ENCODE measurements around the gene PGC. TPM values are rescaled to one million over a fixed set of nuclear protein-coding genes. Genes with fewer than 3 reads are reported as not detected.
A peak's percentile ranks its signal among the peaks of the same experiment; 100 is the strongest.

PGC gene
- total and polyA plus RNA-seq, 4 donors, result not detected

GRCh38 chr6:41732591-41733359, 14.4 kb downstream of the PGC start:
- 59% methylated on average over 8 of the region's 8 CpGs for WGBS (ENCODE audit: insufficient coverage)
- Histone ChIP-seq H3K27me3 (ENCODE audit: control insufficient read depth, insufficient read depth, low read length) (peaks cover 3% of the 10 kb centered on the region), H3K27ac (ENCODE audit: low read depth, low read length) (peak overlapping the region; percentile 80), H3K9me3 (ENCODE audit: control insufficient read depth, insufficient read depth, low read length) (no peaks in the 10 kb centered on the region), H3K4me1 (ENCODE audit: control insufficient read depth, insufficient read depth, low read length) (peaks cover 51% of the 10 kb centered on the region), H3K4me3 (ENCODE audit: low read depth, low read length) (peak overlapping the region; percentile 59), H3K36me3 (ENCODE audit: control insufficient read depth, insufficient read depth, low read length) (peaks cover 5% of the 10 kb centered on the region)
- DNase-seq (ENCODE audit: low read depth in 4 of 6, low spot score in 6 of 6), result no peak

GRCh38 chr6:41732149-41732548, 15.0 kb downstream of the PGC start:
- Histone ChIP-seq H3K9me3 (ENCODE audit: control insufficient read depth, insufficient read depth, low read length) (no peaks in the 10 kb centered on the region), H3K4me3 (ENCODE audit: low read depth, low read length) (no peak overlapping the region), H3K27ac (ENCODE audit: low read depth, low read length) (peak overlapping the region; percentile 80), H3K36me3 (ENCODE audit: control insufficient read depth, insufficient read depth, low read length) (peaks cover 7% of the 10 kb centered on the region), H3K4me1 (ENCODE audit: control insufficient read depth, insufficient read depth, low read length) (peaks cover 51% of the 10 kb centered on the region), H3K27me3 (ENCODE audit: control insufficient read depth, insufficient read depth, low read length) (peaks cover 3% of the 10 kb centered on the region)
- no peak for DNase-seq (ENCODE audit: low read depth in 4 of 6, low spot score in 6 of 6)

GRCh38 chr6:41731561-41732086, 15.6 kb downstream of the PGC start:
- Histone ChIP-seq H3K4me1 (ENCODE audit: control insufficient read depth, insufficient read depth, low read length) (peaks cover 47% of the 10 kb centered on the region), H3K9me3 (ENCODE audit: control insufficient read depth, insufficient read depth, low read length) (no peaks in the 10 kb centered on the region), H3K36me3 (ENCODE audit: control insufficient read depth, insufficient read depth, low read length) (peaks cover 7% of the 10 kb centered on the region), H3K27me3 (ENCODE audit: control insufficient read depth, insufficient read depth, low read length) (peaks cover 3% of the 10 kb centered on the region), H3K27ac (ENCODE audit: low read depth, low read length) (no peak overlapping the region), H3K4me3 (ENCODE audit: low read depth, low read length) (no peak overlapping the region)
- WGBS (ENCODE audit: insufficient coverage), result 84% methylated on average over 6 of the region's 7 CpGs
- DNase-seq (ENCODE audit: low read depth in 4 of 6, low spot score in 6 of 6), result no peak

- DNase-seq (ENCODE audit: low read depth in 4 of 6, low spot score in 6 of 6), result no peak
- Histone ChIP-seq H3K4me3 (ENCODE audit: low read depth, low read length) (no peak overlapping the region), H3K27me3 (ENCODE audit: control insufficient read depth, insufficient read depth, low read length) (peaks cover 3% of the 10 kb centered on the region), H3K4me1 (ENCODE audit: control insufficient read depth, insufficient read depth, low read length) (peaks cover 43% of the 10 kb centered on the region), H3K36me3 (ENCODE audit: control insufficient read depth, insufficient read depth, low read length) (peaks cover 7% of the 10 kb centered on the region), H3K27ac (ENCODE audit: low read depth, low read length) (no peak overlapping the region), H3K9me3 (ENCODE audit: control insufficient read depth, insufficient read depth, low read length) (no peaks in the 10 kb centered on the region)
- 78% methylated on average over 3 of the region's 9 CpGs for WGBS (ENCODE audit: insufficient coverage)
These were observed 16.4 kb downstream of the PGC start for GRCh38 chr6:41730531-41731436.

- WGBS (ENCODE audit: insufficient coverage), result 94% methylated on average over 7 of the region's 7 CpGs
- Histone ChIP-seq H3K4me3 (ENCODE audit: low read depth, low read length) (no peak overlapping the region), H3K4me1 (ENCODE audit: control insufficient read depth, insufficient read depth, low read length) (peaks cover 40% of the 10 kb centered on the region), H3K27ac (ENCODE audit: low read depth, low read length) (no peak overlapping the region), H3K9me3 (ENCODE audit: control insufficient read depth, insufficient read depth, low read length) (no peaks in the 10 kb centered on the region), H3K27me3 (ENCODE audit: control insufficient read depth, insufficient read depth, low read length) (peaks cover 3% of the 10 kb centered on the region), H3K36me3 (ENCODE audit: control insufficient read depth, insufficient read depth, low read length) (peaks cover 7% of the 10 kb centered on the region)
- no peak for DNase-seq (ENCODE audit: low read depth in 4 of 6, low spot score in 6 of 6)
These were observed 17.6 kb downstream of the PGC start for GRCh38 chr6:41729624-41730023.

GRCh38 chr6:41728954-41729353, 18.2 kb downstream of the PGC start:
- DNase-seq (ENCODE audit: low read depth in 4 of 6, low spot score in 6 of 6), result no peak
- Histone ChIP-seq H3K27me3 (ENCODE audit: control insufficient read depth, insufficient read depth, low read length) (peaks cover 3% of the 10 kb centered on the region), H3K4me1 (ENCODE audit: control insufficient read depth, insufficient read depth, low read length) (peaks cover 47% of the 10 kb centered on the region), H3K27ac (ENCODE audit: low read depth, low read length) (no peak overlapping the region), H3K9me3 (ENCODE audit: control insufficient read depth, insufficient read depth, low read length) (no peaks in the 10 kb centered on the region), H3K4me3 (ENCODE audit: low read depth, low read length) (no peak overlapping the region), H3K36me3 (ENCODE audit: control insufficient read depth, insufficient read depth, low read length) (peaks cover 7% of the 10 kb centered on the region)
- WGBS (ENCODE audit: insufficient coverage), result 94% methylated on average over 7 of the region's 7 CpGs

- no peak overlapping the region for H3K4me3 ChIP-seq (ENCODE audit: low read depth, low read length)
- no peaks in the 10 kb centered on the region for H3K9me3 ChIP-seq (ENCODE audit: control insufficient read depth, insufficient read depth, low read length)
- H3K4me1 ChIP-seq (ENCODE audit: control insufficient read depth, insufficient read depth, low read length), result peaks cover 47% of the 10 kb centered on the region
- H3K36me3 ChIP-seq (ENCODE audit: control insufficient read depth, insufficient read depth, low read length), result peaks cover 12% of the 10 kb centered on the region
- no peak for DNase-seq (ENCODE audit: low read depth in 4 of 6, low spot score in 6 of 6)
- H3K27ac ChIP-seq (ENCODE audit: low read depth, low read length), result no peak overlapping the region
- 85% methylated on average over 9 of the region's 19 CpGs for WGBS (ENCODE audit: insufficient coverage)
- H3K27me3 ChIP-seq (ENCODE audit: control insufficient read depth, insufficient read depth, low read length), result no peaks in the 10 kb centered on the region
These were observed 18.9 kb downstream of the PGC start for GRCh38 chr6:41728073-41728936.

- DNase-seq (ENCODE audit: low read depth in 4 of 6, low spot score in 6 of 6), result no peak
- H3K27ac ChIP-seq (ENCODE audit: low read depth, low read length), result no peak overlapping the region
- H3K4me1 ChIP-seq (ENCODE audit: control insufficient read depth, insufficient read depth, low read length), result peaks cover 45% of the 10 kb centered on the region
- no peaks in the 10 kb centered on the region for H3K9me3 ChIP-seq (ENCODE audit: control insufficient read depth, insufficient read depth, low read length)
- WGBS (ENCODE audit: insufficient coverage), result 92% methylated on average over 3 of the region's 3 CpGs
- H3K4me3 ChIP-seq (ENCODE audit: low read depth, low read length), result no peak overlapping the region
- H3K27me3 ChIP-seq (ENCODE audit: control insufficient read depth, insufficient read depth, low read length), result no peaks in the 10 kb centered on the region
- H3K36me3 ChIP-seq (ENCODE audit: control insufficient read depth, insufficient read depth, low read length), result peaks cover 14% of the 10 kb centered on the region
These were observed 19.5 kb downstream of the PGC start for GRCh38 chr6:41727705-41728072.

GRCh38 chr6:41726876-41727275, 20.3 kb downstream of the PGC start:
- Histone ChIP-seq H3K36me3 (ENCODE audit: control insufficient read depth, insufficient read depth, low read length) (peaks cover 14% of the 10 kb centered on the region), H3K4me3 (ENCODE audit: low read depth, low read length) (no peak overlapping the region), H3K27ac (ENCODE audit: low read depth, low read length) (no peak overlapping the region), H3K27me3 (ENCODE audit: control insufficient read depth, insufficient read depth, low read length) (no peaks in the 10 kb centered on the region), H3K9me3 (ENCODE audit: control insufficient read depth, insufficient read depth, low read length) (no peaks in the 10 kb centered on the region), H3K4me1 (ENCODE audit: control insufficient read depth, insufficient read depth, low read length) (peaks cover 40% of the 10 kb centered on the region)
- DNase-seq (ENCODE audit: low read depth in 4 of 6, low spot score in 6 of 6), result no peak
- no CpG with 5 or more reads among the region's 7 CpGs for WGBS (ENCODE audit: insufficient coverage)

Measured in spinal cord (tissue), 10 donors.